Astrocyte of the spinal cord (primary cell): ENCODE measurements around the gene TPP2.

Experiments used
- DNase-seq: peaks from one replicate; pipeline ENCODE4 v3.0.0; 2011; ENCODE audit warnings: low read depth, low spot score
- H3K4me3 ChIP-seq: 2 replicates; pipeline ENCODE4 v1.5.1; 2011; ENCODE audit warnings: low read depth, mild to moderate bottlenecking, low read length, moderate library complexity
- in situ Hi-C: cut with HindIII; loops from 2 replicates; pipeline ENCODE4 v1.10.0; 2017; ENCODE audit warnings: low sequenced_read_pairs
- TF ChIP-seq, protein P1 (sequence below): IDR thresholded peaks from 2 replicates; pipeline ENCODE4 v1.5.1; 2012; ENCODE audit warnings: low read depth, mild to moderate bottlenecking, low read length, inconsistent platforms

Gene TPP2

DNA sequence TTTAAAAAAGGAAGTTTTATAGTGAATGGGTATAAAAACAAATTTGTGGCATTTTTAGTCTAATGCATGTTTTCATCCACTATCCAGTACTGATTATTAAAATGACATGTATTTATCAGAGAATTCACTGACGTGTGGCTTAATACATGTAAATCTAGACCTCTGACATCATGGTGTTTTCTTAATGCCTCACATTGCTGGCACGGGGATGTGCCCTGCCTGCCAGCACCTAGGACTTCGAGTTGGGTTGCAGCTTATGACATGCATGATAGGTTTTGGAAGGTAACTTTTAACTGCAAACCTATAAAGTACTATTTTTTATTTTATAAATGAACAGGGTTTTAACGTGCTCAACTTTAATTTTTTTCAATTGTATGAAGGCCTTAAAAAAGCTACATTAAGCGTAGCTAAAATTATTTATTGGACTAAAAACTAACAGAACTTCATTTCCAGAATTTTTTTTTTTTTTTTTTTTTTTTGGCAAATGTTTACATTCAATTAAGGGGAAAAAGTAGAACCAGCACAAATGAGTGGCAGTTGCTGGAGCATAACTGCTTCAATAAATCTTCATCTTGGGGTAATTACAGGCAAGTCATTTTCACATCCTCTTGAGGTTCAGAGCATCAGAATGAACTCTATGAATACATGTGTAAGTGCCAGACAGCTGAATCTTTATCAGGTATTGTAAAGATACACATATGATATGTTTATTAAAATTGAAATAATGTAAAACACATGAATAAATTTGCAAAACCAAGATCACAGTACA is 81.7 kb downstream of the TPP2 start:
- no peak for DNase-seq
- TF ChIP-seq, protein P1, sequence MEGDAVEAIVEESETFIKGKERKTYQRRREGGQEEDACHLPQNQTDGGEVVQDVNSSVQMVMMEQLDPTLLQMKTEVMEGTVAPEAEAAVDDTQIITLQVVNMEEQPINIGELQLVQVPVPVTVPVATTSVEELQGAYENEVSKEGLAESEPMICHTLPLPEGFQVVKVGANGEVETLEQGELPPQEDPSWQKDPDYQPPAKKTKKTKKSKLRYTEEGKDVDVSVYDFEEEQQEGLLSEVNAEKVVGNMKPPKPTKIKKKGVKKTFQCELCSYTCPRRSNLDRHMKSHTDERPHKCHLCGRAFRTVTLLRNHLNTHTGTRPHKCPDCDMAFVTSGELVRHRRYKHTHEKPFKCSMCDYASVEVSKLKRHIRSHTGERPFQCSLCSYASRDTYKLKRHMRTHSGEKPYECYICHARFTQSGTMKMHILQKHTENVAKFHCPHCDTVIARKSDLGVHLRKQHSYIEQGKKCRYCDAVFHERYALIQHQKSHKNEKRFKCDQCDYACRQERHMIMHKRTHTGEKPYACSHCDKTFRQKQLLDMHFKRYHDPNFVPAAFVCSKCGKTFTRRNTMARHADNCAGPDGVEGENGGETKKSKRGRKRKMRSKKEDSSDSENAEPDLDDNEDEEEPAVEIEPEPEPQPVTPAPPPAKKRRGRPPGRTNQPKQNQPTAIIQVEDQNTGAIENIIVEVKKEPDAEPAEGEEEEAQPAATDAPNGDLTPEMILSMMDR = no peak
- in situ Hi-C loops = no loop called here
- H3K4me3 ChIP-seq = no peak overlapping the region

GRCh38 chr13:102679449-102680132 is 82.8 kb downstream of the TPP2 start:
- in situ Hi-C loops = no loop called here
- TF ChIP-seq, protein P1 = no peak
- no peak overlapping the region for H3K4me3 ChIP-seq
- no peak for DNase-seq

GRCh38 chr13:102680133-102680717 is 83.4 kb downstream of the TPP2 start:
- no peak for DNase-seq
- TF ChIP-seq, protein P1 = no peak
- in situ Hi-C loops = no loop called here

GRCh38 chr13:102680842-102681740 is 84.3 kb downstream of the TPP2 start:
- TF ChIP-seq, protein P1 = no peak
- in situ Hi-C loops = no loop called here
- DNase-seq = peak; percentile 32
- H3K4me3 ChIP-seq = no peak overlapping the region

More at GRCh38 chr13:102680133-102680717, 83.4 kb downstream of the TPP2 start:
- H3K4me3 ChIP-seq = no peak overlapping the region

DNA sequence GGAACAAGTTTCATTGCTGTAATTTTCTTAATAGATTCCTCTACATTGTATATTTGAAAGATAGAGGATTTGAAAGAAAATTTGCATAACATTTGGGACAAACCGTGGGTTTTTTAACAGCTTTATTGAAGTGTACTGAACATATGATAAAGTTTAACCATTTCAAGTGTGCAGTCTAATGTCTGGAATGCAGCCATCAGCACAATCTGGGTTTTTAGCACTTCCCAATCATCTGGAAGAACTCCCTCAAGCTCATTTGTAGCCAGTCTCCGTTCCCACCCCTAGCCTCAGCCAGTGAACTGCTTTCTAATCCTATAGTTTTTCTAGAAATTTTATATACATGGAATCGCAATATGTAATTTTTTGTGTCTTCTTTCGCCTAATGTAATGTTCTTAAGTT is 85.4 kb downstream of the TPP2 start:
- H3K4me3 ChIP-seq = no peak overlapping the region
- in situ Hi-C loops = no loop called here
- no peak for DNase-seq
- TF ChIP-seq, protein P1 = no peak

- TF ChIP-seq, protein P1 = no peak
- no peak overlapping the region for H3K4me3 ChIP-seq
- in situ Hi-C loops = no loop called here
- no peak for DNase-seq
Measured at GRCh38 chr13:102682727-102683126, 85.9 kb downstream of the TPP2 start.
